ENCODE data around the gene EPHA4.

DNA sequence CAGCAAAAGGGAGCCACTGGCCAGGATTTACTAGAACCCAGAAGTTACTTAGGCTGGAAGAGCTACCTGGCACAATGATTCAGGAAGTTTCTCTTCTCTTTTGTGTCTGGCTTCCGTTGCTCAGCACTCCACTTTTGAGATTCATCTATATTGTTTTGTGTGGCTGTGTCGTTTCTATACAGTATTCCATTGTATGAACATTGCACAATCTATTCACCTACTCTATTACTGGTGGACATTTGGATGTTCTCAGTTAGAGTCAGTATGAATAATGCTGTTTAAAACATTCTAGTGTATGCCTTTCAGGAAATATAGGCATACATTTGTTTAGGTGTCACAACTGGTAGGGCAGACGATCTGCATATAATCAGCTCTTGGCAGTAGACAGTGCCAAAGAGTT, 36.3 kb upstream of the EPHA4 start:
- TF ChIP-seq TAF1 (conservative IDR thresholded peaks at IDR 0.05) (no peak), YY1 (IDR thresholded peaks at IDR 0.05) (no peak), FOXA2 (IDR thresholded peaks at IDR 0.05) (no peak), SP1 (IDR thresholded peaks at IDR 0.05) (no peak), EGR1 (IDR thresholded peaks at IDR 0.05; ENCODE audit: low read depth in 2 of 2) (no peak), FOXA1 (IDR thresholded peaks at IDR 0.05) (no peak), HNF4A (conservative IDR thresholded peaks at IDR 0.05) (no peak), GABPA (IDR thresholded peaks at IDR 0.05 in 1 of 2, conservative IDR thresholded peaks at IDR 0.05 in 1 of 2) (no peak)
- TF ChIP-seq, protein P1, sequence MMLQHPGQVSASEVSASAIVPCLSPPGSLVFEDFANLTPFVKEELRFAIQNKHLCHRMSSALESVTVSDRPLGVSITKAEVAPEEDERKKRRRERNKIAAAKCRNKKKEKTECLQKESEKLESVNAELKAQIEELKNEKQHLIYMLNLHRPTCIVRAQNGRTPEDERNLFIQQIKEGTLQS (IDR thresholded peaks at IDR 0.05), result no peak
- TF ChIP-seq, protein P2, sequence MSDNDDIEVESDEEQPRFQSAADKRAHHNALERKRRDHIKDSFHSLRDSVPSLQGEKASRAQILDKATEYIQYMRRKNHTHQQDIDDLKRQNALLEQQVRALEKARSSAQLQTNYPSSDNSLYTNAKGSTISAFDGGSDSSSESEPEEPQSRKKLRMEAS (IDR thresholded peaks at IDR 0.05), result no peak
- TF ChIP-seq, protein P3, sequence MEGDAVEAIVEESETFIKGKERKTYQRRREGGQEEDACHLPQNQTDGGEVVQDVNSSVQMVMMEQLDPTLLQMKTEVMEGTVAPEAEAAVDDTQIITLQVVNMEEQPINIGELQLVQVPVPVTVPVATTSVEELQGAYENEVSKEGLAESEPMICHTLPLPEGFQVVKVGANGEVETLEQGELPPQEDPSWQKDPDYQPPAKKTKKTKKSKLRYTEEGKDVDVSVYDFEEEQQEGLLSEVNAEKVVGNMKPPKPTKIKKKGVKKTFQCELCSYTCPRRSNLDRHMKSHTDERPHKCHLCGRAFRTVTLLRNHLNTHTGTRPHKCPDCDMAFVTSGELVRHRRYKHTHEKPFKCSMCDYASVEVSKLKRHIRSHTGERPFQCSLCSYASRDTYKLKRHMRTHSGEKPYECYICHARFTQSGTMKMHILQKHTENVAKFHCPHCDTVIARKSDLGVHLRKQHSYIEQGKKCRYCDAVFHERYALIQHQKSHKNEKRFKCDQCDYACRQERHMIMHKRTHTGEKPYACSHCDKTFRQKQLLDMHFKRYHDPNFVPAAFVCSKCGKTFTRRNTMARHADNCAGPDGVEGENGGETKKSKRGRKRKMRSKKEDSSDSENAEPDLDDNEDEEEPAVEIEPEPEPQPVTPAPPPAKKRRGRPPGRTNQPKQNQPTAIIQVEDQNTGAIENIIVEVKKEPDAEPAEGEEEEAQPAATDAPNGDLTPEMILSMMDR (IDR thresholded peaks at IDR 0.05; ENCODE audit: low read depth, low read length, missing input control), result no peak
- TF ChIP-seq, protein P4, sequence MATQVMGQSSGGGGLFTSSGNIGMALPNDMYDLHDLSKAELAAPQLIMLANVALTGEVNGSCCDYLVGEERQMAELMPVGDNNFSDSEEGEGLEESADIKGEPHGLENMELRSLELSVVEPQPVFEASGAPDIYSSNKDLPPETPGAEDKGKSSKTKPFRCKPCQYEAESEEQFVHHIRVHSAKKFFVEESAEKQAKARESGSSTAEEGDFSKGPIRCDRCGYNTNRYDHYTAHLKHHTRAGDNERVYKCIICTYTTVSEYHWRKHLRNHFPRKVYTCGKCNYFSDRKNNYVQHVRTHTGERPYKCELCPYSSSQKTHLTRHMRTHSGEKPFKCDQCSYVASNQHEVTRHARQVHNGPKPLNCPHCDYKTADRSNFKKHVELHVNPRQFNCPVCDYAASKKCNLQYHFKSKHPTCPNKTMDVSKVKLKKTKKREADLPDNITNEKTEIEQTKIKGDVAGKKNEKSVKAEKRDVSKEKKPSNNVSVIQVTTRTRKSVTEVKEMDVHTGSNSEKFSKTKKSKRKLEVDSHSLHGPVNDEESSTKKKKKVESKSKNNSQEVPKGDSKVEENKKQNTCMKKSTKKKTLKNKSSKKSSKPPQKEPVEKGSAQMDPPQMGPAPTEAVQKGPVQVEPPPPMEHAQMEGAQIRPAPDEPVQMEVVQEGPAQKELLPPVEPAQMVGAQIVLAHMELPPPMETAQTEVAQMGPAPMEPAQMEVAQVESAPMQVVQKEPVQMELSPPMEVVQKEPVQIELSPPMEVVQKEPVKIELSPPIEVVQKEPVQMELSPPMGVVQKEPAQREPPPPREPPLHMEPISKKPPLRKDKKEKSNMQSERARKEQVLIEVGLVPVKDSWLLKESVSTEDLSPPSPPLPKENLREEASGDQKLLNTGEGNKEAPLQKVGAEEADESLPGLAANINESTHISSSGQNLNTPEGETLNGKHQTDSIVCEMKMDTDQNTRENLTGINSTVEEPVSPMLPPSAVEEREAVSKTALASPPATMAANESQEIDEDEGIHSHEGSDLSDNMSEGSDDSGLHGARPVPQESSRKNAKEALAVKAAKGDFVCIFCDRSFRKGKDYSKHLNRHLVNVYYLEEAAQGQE (IDR thresholded peaks at IDR 0.05), result no peak

Data from liver (tissue), 3 donors.